ENCODE measurements around the gene MRPL10.

Gene MRPL10

GRCh38 chr17:47871048-47871447, 39.7 kb upstream of the MRPL10 start:
- no peak for TF ChIP-seq EZH2 (IDR thresholded peaks at IDR 0.05; ENCODE audit: borderline replicate concordance, low read depth, low read length, severe bottlenecking)
- TF ChIP-seq CTCF (IDR thresholded peaks at IDR 0.05; ENCODE audit: borderline replicate concordance, extremely low read depth, low read length, poor library complexity, severe bottlenecking): no peak
- Histone ChIP-seq H3K9ac (ENCODE audit: low read depth, low read length) (no peak overlapping the region), H3K27me3 (ENCODE audit: insufficient read depth, low read length, poor library complexity) (peaks cover 26% of the 10 kb centered on the region), H2AFZ (ENCODE audit: low read depth, low read length) (no peak overlapping the region), H3K36me3 (ENCODE audit: insufficient read depth, low read length) (no peaks in the 10 kb centered on the region), H4K20me1 (ENCODE audit: insufficient read depth, low read length) (no peaks in the 10 kb centered on the region), H3K4me1 (ENCODE audit: insufficient read depth, low read length) (no peaks in the 10 kb centered on the region), H3K9me3 (ENCODE audit: insufficient read depth, low read length, severe bottlenecking) (no peaks in the 10 kb centered on the region), H3K79me2 (ENCODE audit: insufficient read depth, low read length) (no peaks in the 10 kb centered on the region), H3K27ac (ENCODE audit: low read length) (no peak overlapping the region), H3K4me2 (ENCODE audit: insufficient read depth, low read length) (no peak overlapping the region), H3K4me3 (ENCODE audit: low read depth in 1 of 2, low read length in 2 of 2) (no peak overlapping the region)
- DNase-seq: no peak
- no peak for ATAC-seq (ENCODE audit: insufficient read depth, low read depth)

GRCh38 chr17:47870056-47870455, 38.7 kb upstream of the MRPL10 start:
- TF ChIP-seq EZH2 (IDR thresholded peaks at IDR 0.05; ENCODE audit: borderline replicate concordance, low read depth, low read length, severe bottlenecking): no peak
- no peak for TF ChIP-seq CTCF (IDR thresholded peaks at IDR 0.05; ENCODE audit: borderline replicate concordance, extremely low read depth, low read length, poor library complexity, severe bottlenecking)
- H3K4me2 ChIP-seq (ENCODE audit: insufficient read depth, low read length): no peak overlapping the region
- DNase-seq: no peak
- no peaks in the 10 kb centered on the region for H3K9me3 ChIP-seq (ENCODE audit: insufficient read depth, low read length, severe bottlenecking)
- ATAC-seq (ENCODE audit: insufficient read depth, low read depth): no peak
- peaks cover 22% of the 10 kb centered on the region for H3K27me3 ChIP-seq (ENCODE audit: insufficient read depth, low read length, poor library complexity)
- no peak overlapping the region for H2AFZ ChIP-seq (ENCODE audit: low read depth, low read length)
- no peak overlapping the region for H3K9ac ChIP-seq (ENCODE audit: low read depth, low read length)
- H3K27ac ChIP-seq (ENCODE audit: low read length): no peak overlapping the region
- H3K4me1 ChIP-seq (ENCODE audit: insufficient read depth, low read length): no peaks in the 10 kb centered on the region
- H4K20me1 ChIP-seq (ENCODE audit: insufficient read depth, low read length): no peaks in the 10 kb centered on the region
- H3K36me3 ChIP-seq (ENCODE audit: insufficient read depth, low read length): no peaks in the 10 kb centered on the region
- no peak overlapping the region for H3K4me3 ChIP-seq (ENCODE audit: low read depth in 1 of 2, low read length in 2 of 2)
- H3K79me2 ChIP-seq (ENCODE audit: insufficient read depth, low read length): no peaks in the 10 kb centered on the region

- Histone ChIP-seq H3K79me2 (ENCODE audit: insufficient read depth, low read length) (no peaks in the 10 kb centered on the region), H3K27me3 (ENCODE audit: insufficient read depth, low read length, poor library complexity) (peaks cover 22% of the 10 kb centered on the region)
- TF ChIP-seq CTCF (IDR thresholded peaks at IDR 0.05; ENCODE audit: borderline replicate concordance, extremely low read depth, low read length, poor library complexity, severe bottlenecking): no peak
- no peak for TF ChIP-seq EZH2 (IDR thresholded peaks at IDR 0.05; ENCODE audit: borderline replicate concordance, low read depth, low read length, severe bottlenecking)
Observed at GRCh38 chr17:47869114-47869513, 37.8 kb upstream of the MRPL10 start.

More at GRCh38 chr17:47869114-47869513, 37.8 kb upstream of the MRPL10 start:
- H3K9me3 ChIP-seq (ENCODE audit: insufficient read depth, low read length, severe bottlenecking): no peaks in the 10 kb centered on the region
- no peak for ATAC-seq (ENCODE audit: insufficient read depth, low read depth)
- DNase-seq: no peak
- H3K4me1 ChIP-seq (ENCODE audit: insufficient read depth, low read length): no peaks in the 10 kb centered on the region
- no peak overlapping the region for H3K4me3 ChIP-seq (ENCODE audit: low read depth in 1 of 2, low read length in 2 of 2)
- H3K27ac ChIP-seq (ENCODE audit: low read length): no peak overlapping the region
- H4K20me1 ChIP-seq (ENCODE audit: insufficient read depth, low read length): no peaks in the 10 kb centered on the region
- H3K4me2 ChIP-seq (ENCODE audit: insufficient read depth, low read length): no peak overlapping the region
- H3K36me3 ChIP-seq (ENCODE audit: insufficient read depth, low read length): no peaks in the 10 kb centered on the region
- no peak overlapping the region for H2AFZ ChIP-seq (ENCODE audit: low read depth, low read length)
- H3K9ac ChIP-seq (ENCODE audit: low read depth, low read length): no peak overlapping the region

All from DND-41 (cell line).